ENCODE measurements around the gene SLCO3A1. TPM values are rescaled to one million over a fixed set of nuclear protein-coding genes. Genes with fewer than 3 reads are reported as not detected.

Gene SLCO3A1
- total and polyA plus RNA-seq, 2 experiments from 2014 or later: 1.9 to 6.9 TPM

DNA sequence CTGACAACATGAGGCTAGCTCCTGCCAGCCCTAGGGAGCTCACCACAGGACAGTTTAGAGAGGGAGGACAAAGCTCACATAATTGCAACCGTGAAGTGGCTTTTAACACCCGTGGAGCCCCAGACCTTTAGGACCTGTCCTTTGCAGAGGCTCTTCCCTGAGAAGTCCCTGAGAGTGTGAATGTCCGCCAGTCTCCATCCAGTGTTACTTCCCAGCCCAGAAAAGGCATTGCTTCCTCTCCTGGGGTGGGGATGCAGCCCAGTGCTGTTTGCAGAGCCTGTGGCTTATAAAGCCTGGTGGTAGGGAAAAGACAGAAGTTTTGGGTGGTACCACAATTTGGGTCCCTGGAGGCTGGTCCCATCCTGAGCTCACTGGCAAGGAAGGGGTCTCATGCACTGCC, 182.0 kb downstream of the SLCO3A1 start:
- in situ Hi-C loops (cut with MboI): no loop called here
- Histone ChIP-seq H3K27ac (no peak overlapping the region), H3K79me2 (ENCODE audit: insufficient read depth) (no peaks in the 10 kb centered on the region), H3K4me1 (ENCODE audit: insufficient read depth) (no peaks in the 10 kb centered on the region), H2AFZ (no peak overlapping the region), H4K20me1 (ENCODE audit: insufficient read depth) (no peaks in the 10 kb centered on the region), H3F3A (ENCODE audit: insufficient read depth) (no peaks in the 10 kb centered on the region), H3K4me2 (ENCODE audit: unreplicated experiment) (no peak overlapping the region), H3K9me2 (ENCODE audit: insufficient read depth) (no peaks in the 10 kb centered on the region), H3K36me3 (ENCODE audit: low read depth) (no peaks in the 10 kb centered on the region), H3K9ac (no peak overlapping the region), H3K9me3 (ENCODE audit: low read depth) (no peaks in the 10 kb centered on the region), H3K27me3 (replicated peaks; ENCODE audit: insufficient read depth) (no peaks in the 10 kb centered on the region), H3K4me3 (no peak overlapping the region)
- TF ChIP-seq EZH2phosphoT487 (IDR thresholded peaks at IDR 0.05; ENCODE audit: insufficient read depth, low read depth) (no peak), EZH2 (IDR thresholded peaks at IDR 0.05; ENCODE audit: insufficient read depth, poor library complexity, severe bottlenecking) (no peak)
- WGBS, 2 experiments (ENCODE audit: low coverage in 1 of 2, low lambda C conversion rate in 2 of 2, missing lambda C conversion rate in 2 of 2): 36 to 41% methylated on average over 3 of the region's 3 CpGs
- no peak for DNase-seq

DNA sequence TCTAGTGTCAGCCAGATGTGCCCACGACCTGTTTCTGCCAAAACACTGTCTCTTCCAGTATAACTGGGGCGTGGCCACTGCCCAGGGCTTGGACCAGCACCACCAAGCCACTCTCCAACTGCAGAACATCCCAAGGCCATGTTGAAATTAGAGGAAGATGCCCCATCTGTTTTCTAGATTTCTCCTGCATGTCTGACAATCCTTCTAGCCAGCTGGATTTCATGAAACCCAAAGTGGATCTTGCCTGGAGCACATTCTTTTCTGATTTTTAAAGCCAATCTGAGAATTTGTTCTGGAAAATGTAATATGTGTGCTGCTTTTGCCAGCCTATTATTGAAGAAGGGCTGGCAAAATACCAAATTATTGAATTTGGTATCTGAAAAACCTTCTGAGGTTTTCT, 182.5 kb downstream of the SLCO3A1 start:
- no peak overlapping the region for H3K9ac ChIP-seq
- in situ Hi-C loops (cut with MboI): no loop called here
- no peaks in the 10 kb centered on the region for H3F3A ChIP-seq (ENCODE audit: insufficient read depth)
- 0 to 5% methylated on average over 2 of the region's 2 CpGs for WGBS, 2 experiments (ENCODE audit: low coverage in 1 of 2, low lambda C conversion rate in 2 of 2, missing lambda C conversion rate in 2 of 2)
- no peaks in the 10 kb centered on the region for H3K9me3 ChIP-seq (ENCODE audit: low read depth)
- no peak overlapping the region for H3K4me2 ChIP-seq (ENCODE audit: unreplicated experiment)
- H3K79me2 ChIP-seq (ENCODE audit: insufficient read depth): no peaks in the 10 kb centered on the region
- no peak for DNase-seq
- no peak for TF ChIP-seq EZH2phosphoT487 (IDR thresholded peaks at IDR 0.05; ENCODE audit: insufficient read depth, low read depth)
- TF ChIP-seq EZH2 (IDR thresholded peaks at IDR 0.05; ENCODE audit: insufficient read depth, poor library complexity, severe bottlenecking): no peak
- H3K27ac ChIP-seq: no peak overlapping the region
- no peaks in the 10 kb centered on the region for H3K36me3 ChIP-seq (ENCODE audit: low read depth)
- no peaks in the 10 kb centered on the region for H3K27me3 ChIP-seq (replicated peaks; ENCODE audit: insufficient read depth)
- H3K4me1 ChIP-seq (ENCODE audit: insufficient read depth): no peaks in the 10 kb centered on the region
- H3K9me2 ChIP-seq (ENCODE audit: insufficient read depth): no peaks in the 10 kb centered on the region
- H3K4me3 ChIP-seq: no peak overlapping the region
- H4K20me1 ChIP-seq (ENCODE audit: insufficient read depth): no peaks in the 10 kb centered on the region
- H2AFZ ChIP-seq: no peak overlapping the region

DNA sequence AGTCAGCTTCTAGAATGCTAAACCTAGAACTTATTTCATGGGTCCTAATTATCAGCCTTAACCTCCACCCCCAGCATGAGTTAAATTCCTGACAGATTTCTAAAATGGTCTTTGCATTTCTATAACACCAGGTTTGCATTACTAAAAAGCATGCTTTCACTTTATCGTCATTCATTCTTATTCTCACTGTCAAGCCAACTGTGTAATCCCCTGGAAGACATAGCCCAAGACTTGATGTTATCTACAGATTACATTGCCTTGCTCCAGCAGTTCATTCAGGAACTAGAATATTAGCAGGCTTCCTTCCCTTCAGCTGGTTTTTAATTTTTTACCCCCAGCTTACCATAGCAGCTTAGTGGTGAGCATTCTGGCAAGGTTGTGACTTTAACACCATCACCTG, 184.0 kb downstream of the SLCO3A1 start:
- Histone ChIP-seq H3F3A (ENCODE audit: insufficient read depth) (no peaks in the 10 kb centered on the region), H4K20me1 (ENCODE audit: insufficient read depth) (no peaks in the 10 kb centered on the region), H3K27me3 (replicated peaks; ENCODE audit: insufficient read depth) (no peaks in the 10 kb centered on the region), H3K4me1 (ENCODE audit: insufficient read depth) (no peaks in the 10 kb centered on the region), H3K9ac (no peak overlapping the region), H3K9me2 (ENCODE audit: insufficient read depth) (no peaks in the 10 kb centered on the region), H3K9me3 (ENCODE audit: low read depth) (no peaks in the 10 kb centered on the region), H2AFZ (no peak overlapping the region), H3K36me3 (ENCODE audit: low read depth) (no peaks in the 10 kb centered on the region), H3K4me3 (no peak overlapping the region), H3K79me2 (ENCODE audit: insufficient read depth) (no peaks in the 10 kb centered on the region), H3K27ac (no peak overlapping the region), H3K4me2 (ENCODE audit: unreplicated experiment) (no peak overlapping the region)
- DNase-seq: no peak
- in situ Hi-C loops (cut with MboI): no loop called here
- TF ChIP-seq EZH2phosphoT487 (IDR thresholded peaks at IDR 0.05; ENCODE audit: insufficient read depth, low read depth) (no peak), EZH2 (IDR thresholded peaks at IDR 0.05; ENCODE audit: insufficient read depth, poor library complexity, severe bottlenecking) (no peak)
- WGBS, 2 experiments (ENCODE audit: low coverage in 1 of 2, low lambda C conversion rate in 2 of 2, missing lambda C conversion rate in 2 of 2): 0 to 3% methylated on average over 1 of the region's 1 CpG

DNA sequence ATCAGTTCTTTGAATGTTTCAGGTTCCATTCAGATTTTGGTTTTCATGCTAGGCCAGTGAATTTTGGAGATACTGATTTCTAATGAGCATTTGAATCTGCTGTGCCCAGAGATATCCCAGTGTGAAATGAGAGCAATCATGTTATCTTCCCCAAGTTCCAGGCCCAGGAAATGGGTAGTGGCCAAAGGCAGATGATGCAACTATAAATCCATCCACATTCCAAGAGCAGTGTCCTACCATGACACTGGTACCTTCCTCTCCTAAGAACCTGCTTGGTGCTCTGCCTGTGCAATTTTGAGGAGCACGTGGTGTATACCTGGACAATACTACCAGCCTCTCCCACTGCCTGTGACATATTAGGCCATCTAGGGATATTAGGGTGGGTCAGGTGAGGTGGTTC, 186.8 kb downstream of the SLCO3A1 start:
- Histone ChIP-seq H4K20me1 (ENCODE audit: insufficient read depth) (no peaks in the 10 kb centered on the region), H3K4me1 (ENCODE audit: insufficient read depth) (no peaks in the 10 kb centered on the region), H3K79me2 (ENCODE audit: insufficient read depth) (no peaks in the 10 kb centered on the region), H3K9ac (no peak overlapping the region), H2AFZ (no peak overlapping the region), H3F3A (ENCODE audit: insufficient read depth) (no peaks in the 10 kb centered on the region), H3K27me3 (replicated peaks; ENCODE audit: insufficient read depth) (no peaks in the 10 kb centered on the region), H3K27ac (no peak overlapping the region), H3K4me3 (no peak overlapping the region), H3K36me3 (ENCODE audit: low read depth) (no peaks in the 10 kb centered on the region), H3K9me2 (ENCODE audit: insufficient read depth) (no peaks in the 10 kb centered on the region), H3K4me2 (ENCODE audit: unreplicated experiment) (no peak overlapping the region), H3K9me3 (ENCODE audit: low read depth) (no peaks in the 10 kb centered on the region)
- 40 to 61% methylated on average over 1 of the region's 1 CpG for WGBS, 2 experiments (ENCODE audit: low coverage in 1 of 2, low lambda C conversion rate in 2 of 2, missing lambda C conversion rate in 2 of 2)
- in situ Hi-C loops (cut with MboI): no loop called here
- no peak for TF ChIP-seq EZH2 (IDR thresholded peaks at IDR 0.05; ENCODE audit: insufficient read depth, poor library complexity, severe bottlenecking)
- no peak for DNase-seq

DNA sequence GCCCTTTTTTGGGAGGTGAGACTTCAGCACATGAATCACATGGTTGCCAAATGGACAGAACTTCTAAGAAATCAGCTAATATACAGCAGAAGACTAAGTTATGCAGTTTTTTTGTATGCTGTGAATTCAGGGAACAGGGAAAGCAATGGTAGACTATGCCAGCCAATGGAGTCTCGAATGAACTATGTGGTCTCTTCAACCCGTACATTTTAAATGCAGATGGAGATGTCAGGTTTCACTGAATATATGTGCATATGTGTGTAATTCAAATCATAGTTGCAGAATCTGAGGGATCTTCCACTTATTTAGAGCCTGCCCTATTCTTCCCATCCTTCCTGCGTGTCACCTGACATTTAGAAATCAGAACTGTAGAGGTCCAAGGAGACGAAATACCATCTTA, 187.9 kb downstream of the SLCO3A1 start:
- Histone ChIP-seq H3K9ac (no peak overlapping the region), H3K4me2 (ENCODE audit: unreplicated experiment) (no peak overlapping the region), H3K9me3 (ENCODE audit: low read depth) (no peaks in the 10 kb centered on the region), H3K27me3 (replicated peaks; ENCODE audit: insufficient read depth) (no peaks in the 10 kb centered on the region), H3K4me1 (ENCODE audit: insufficient read depth) (no peaks in the 10 kb centered on the region), H3K9me2 (ENCODE audit: insufficient read depth) (no peaks in the 10 kb centered on the region), H3F3A (ENCODE audit: insufficient read depth) (no peaks in the 10 kb centered on the region), H3K79me2 (ENCODE audit: insufficient read depth) (no peaks in the 10 kb centered on the region), H3K4me3 (no peak overlapping the region), H3K27ac (no peak overlapping the region), H4K20me1 (ENCODE audit: insufficient read depth) (no peaks in the 10 kb centered on the region), H2AFZ (no peak overlapping the region), H3K36me3 (ENCODE audit: low read depth) (no peaks in the 10 kb centered on the region)
- TF ChIP-seq EZH2phosphoT487 (IDR thresholded peaks at IDR 0.05; ENCODE audit: insufficient read depth, low read depth) (no peak), EZH2 (IDR thresholded peaks at IDR 0.05; ENCODE audit: insufficient read depth, poor library complexity, severe bottlenecking) (no peak)
- in situ Hi-C loops (cut with MboI): no loop called here
- WGBS, 2 experiments (ENCODE audit: low coverage in 1 of 2, low lambda C conversion rate in 2 of 2, missing lambda C conversion rate in 2 of 2): 82 to 91% methylated on average over 4 of the region's 4 CpGs
- no peak for DNase-seq

All from GM23248 (cell line).